HG02759 (cell line): ENCODE data around the gene VDAC2.

Experiments
- ATAC-seq: cut with Tn5 transposase; IDR thresholded peaks from one replicate; pipeline ENCODE4 v1.9.1; 2021; ENCODE audit warnings: mild to moderate bottlenecking, moderate library complexity; ENCODE audit not compliant: unreplicated experiment

Gene VDAC2

DNA sequence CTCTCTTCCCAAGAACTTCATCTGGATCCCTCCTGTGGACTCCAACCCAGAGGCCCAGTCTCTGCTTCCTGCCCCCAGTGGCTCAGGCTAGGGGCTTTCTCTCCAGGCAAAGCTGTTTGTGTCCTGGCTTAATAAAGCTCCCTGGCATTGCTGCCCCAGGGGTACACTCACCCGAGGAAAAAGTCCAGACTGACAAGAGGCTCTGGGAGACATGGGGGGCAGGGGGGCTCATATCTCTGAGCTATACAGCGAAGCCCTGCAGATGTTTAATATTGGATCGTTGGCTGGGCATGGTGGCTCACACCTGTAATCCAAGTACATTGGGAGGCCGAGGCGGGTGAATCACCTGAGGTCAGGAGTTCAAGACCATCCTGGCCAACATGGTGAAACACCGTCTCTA lies 35.9 kb downstream of the VDAC2 start:
- no peak for ATAC-seq

DNA sequence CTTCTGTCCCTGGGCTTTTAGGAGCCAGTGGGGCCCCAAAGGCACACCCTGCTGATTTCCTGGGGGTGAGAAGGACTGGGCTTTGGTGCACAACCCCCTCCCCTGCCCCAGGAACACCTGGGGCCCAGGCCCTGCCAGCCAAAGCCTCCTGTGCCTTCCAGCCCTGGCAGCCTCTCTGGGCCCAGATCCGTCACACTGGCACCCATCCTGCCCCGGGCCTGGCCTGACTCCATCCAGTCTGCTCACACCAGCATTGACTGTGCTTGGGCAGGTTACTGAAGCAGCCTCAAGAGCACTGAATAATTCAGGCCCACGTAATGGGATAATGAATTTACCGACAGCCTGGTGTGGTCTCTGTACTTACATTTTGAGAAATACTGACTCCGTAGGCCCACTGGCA lies 37.2 kb downstream of the VDAC2 start:
- no peak for ATAC-seq

DNA sequence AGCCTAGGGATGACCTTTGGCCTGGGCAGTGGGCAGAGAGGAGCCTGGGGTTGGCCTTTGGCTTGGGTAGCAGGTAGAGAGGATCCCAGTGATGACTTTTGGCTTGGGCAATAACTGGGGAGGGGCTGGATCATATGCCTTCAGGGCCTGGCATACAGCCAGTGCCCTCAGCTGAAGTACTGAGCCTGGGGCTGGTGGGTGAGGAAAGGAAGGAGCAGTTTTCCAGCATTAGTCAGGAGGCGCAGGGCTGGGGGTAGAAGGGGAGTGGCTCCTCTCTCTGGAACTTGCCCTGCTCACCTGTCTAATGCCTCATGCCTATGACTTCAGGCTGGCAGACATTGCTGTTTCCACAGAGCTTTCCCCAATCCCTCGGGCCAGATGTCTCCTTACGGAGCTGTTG lies 40.3 kb downstream of the VDAC2 start:
- ATAC-seq = no peak

DNA sequence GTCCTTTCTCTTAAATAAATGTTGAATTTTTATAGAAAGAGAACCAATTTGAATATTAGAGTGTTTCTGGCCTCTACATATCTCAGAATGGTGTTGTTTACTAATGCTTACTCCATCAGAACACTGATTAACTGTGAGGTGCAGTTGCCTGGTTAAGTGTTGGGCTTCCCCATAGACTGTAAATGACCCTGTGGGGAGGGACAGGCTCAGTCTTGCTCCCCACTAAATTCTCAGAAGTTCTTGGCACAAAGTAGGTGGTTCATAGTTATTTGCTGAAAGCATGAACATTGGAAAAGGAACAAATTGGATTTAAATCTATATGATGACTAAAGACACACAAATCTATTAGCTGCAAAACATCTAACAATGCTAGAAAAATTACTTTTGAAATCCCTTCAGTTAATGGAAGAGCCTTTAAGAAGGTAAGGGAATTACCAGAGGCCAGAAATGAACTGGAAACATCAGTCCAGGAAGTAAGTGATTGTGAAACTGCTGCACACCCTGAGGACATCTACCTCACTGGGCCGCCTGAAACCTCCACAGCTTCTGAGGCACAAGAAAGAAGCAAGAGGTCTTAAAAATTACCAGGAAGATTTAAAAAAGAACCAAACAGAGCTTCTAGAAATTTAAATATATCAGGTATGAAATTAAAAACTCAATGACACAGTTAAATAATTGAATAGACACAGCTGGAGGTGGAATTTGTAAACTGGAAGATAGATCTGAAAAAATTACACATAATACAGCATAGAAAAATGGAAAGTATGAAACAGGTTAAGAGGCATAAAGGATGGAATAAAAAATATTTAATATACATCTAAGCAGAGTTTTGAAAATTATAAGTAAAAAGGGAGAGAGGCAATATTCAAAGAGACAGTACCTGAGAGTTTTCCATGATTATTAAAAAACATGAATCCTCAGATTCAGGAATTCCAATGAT lies 43.0 kb downstream of the VDAC2 start:
- no peak for ATAC-seq

DNA sequence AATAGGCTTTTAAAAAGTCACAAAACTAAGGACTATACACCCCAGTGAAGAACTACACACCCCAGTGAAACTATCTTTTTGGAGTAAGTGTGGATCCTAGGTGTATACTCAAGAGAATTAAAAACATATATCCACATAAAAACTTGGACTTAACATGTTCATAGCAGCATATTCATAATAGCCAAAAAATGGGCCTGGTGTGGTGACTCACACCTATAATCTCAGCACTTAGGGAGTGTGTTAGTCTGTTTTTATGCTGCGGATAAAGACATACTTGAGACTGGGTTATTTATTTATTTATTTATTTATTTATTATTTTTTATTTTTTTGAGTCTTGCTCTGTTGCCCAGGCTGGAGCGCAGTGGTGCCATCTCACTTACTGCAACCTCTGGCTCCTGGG lies 44.1 kb downstream of the VDAC2 start:
- no peak for ATAC-seq

DNA sequence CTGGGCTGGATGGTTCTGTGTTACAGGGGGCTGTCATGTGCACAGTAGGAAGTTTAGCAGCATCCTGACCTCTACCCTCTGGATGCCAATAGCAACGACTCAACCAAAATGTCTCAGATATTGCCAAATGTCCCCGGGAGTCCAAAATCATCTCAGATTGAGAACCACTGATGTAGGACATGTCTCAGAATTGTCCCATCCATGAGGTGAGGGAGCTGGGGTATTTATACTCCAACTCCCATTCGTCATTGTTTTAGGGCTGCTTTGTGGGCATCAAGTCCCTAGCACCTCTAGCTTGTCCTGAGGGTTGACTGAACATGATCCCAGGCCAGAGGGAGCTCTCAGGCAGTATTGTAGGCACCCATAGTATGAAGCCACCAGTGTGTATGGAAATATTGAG lies 50.4 kb downstream of the VDAC2 start:
- ATAC-seq = no peak

DNA sequence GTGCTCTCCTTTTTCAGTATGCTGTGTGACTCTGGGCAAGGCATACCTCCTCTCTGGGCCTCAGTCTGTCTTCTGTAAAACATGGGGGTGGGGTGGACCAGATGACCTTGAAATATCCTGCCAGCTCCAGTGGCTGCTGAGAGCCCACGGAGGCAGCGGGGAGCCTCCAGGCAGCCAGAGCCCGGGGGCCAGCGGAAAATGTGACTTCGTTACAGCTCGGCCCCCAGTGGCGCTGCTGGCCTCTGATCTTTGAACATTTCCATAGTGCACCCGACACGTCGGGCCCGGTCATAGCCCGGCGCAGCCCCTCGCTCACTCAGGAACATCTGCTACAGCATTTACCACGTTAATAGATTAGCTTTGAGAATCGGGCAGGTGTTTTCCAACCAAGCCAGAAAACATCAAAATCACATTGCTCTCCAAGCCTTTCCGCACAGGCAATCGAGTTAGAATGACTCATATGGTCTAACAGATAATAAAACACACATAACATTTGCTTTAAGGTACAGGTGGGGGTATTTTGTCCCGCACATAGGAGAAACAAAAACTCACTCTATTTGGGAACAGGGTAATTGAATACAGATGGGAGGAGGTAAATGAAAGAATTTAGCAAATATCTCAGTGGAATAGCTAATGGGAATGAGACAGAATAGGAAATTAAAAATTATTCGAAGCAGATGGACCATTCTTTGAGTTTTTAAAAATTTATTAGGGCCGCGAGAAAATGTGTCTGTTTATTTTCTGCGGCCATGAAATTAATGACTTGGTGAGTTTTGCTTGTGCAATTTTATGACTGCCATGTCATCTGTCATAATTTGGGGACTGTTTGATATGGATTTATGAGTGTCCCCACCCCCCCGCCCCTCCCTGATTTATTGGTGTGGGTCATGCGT lies 51.5 kb downstream of the VDAC2 start:
- no peak for ATAC-seq

DNA sequence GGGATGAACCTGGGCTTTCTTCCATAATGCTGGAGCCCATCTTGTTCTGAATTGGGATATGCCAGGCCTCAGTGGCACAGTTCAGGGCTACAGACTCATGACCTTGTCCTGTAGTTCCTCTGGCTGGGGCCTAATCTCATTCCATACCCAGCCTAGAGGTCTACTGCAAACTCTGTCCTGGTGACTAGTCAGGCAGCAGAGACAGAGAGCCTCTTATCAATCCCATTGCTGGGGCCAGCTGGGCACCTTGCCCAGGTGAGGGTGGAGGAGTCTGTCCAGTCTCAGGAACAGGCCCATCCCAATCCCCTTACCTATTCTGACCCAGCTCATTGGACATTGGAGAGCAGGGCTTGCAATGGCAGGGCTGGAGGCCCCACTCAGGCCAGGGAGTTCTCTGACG lies 53.2 kb downstream of the VDAC2 start:
- ATAC-seq = no peak

DNA sequence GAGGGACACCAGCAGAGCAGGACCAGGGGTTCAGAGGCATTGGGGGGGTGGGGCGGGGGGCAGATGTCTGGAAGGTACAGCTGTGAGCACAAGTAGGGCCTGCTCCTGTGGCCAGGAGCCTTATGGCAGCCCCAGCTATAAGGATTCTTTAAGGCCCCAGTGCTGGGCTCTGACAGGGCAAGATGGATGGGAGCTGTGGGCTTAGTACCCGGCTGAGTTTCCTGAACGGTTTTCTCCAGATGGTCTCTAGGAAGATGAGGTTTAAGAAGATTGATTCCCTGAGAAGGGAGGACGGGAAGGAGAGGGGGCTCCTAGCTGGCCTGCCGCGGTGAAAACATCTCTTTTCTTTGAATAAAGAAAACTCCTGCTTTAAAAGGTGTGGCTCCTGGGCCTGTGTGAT lies 55.3 kb downstream of the VDAC2 start:
- ATAC-seq = no peak

DNA sequence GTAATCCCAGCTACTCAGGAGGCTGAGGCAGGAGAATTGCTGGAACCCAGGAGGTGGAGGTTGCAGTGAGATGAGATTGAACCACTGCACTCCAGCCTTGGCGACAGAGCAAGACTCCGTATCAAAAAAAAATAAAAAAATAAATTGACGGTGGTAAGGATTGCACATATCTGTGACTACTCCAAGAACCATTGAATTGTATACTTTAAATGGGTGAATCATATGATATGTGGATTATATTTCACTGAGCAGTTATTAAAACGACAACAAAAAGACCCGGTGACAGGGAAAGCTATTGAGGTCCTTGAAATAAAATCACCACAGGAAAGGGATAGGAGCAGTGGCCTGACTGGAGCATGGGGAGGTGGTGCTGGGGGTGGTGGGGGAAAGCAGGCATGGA lies 56.3 kb downstream of the VDAC2 start:
- ATAC-seq = no peak

DNA sequence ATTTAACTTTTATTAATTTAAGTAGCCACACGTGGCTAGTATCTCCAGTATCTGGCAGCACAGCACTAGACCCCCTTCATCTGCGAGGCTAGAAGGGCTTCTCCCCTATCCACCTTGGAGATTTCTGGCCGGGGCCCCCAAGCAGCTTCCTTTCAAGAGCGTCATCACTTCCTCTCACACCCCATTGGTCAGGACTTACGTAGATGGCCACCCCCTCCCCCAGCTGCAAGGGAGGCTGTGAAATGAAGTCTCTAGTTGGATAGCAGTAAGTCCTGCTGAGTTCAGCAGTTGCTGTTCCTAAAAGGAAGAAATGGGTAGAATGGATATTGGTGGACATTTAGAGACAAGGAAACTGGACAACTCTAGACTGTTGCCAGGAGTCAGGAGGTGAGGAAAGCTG lies 59.0 kb downstream of the VDAC2 start:
- no peak for ATAC-seq

DNA sequence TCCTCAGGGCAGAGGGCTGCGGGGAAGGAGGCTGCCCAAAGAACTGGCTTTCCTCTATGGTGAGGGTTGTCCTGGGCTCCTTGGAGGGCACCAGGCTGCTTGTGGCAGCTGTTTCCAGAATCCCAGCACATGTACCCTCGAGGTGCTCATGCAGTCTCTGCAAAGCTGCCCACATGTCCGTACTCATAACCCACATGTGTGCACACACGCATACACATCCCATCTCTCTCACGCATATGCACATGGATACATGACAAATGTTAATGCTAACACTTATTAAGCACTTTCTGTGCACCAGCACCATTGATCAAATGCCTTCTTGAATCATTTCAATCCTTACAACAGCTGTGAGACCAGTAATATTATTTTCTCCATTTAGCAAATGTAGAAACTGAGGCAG lies 61.5 kb downstream of the VDAC2 start:
- no peak for ATAC-seq

DNA sequence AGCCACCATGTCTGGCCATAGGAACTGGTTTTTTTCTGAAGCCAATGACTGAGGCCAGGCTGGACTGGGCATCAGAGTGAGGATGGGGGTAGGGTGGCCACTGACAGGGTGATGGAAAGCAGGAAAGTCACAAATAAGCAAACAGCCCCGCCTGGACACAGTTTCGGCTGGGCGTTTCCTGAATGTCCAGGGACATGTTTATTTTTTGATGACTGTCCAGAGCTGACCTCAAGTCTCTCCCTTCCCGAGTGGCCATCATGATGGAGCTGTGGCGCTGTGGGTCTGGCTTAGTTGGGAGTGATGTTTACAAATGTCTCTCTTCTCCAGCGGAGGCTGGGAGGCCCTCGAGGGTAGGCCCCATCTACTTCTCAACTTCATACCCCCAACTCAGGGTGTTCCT lies 62.3 kb downstream of the VDAC2 start:
- ATAC-seq = no peak

DNA sequence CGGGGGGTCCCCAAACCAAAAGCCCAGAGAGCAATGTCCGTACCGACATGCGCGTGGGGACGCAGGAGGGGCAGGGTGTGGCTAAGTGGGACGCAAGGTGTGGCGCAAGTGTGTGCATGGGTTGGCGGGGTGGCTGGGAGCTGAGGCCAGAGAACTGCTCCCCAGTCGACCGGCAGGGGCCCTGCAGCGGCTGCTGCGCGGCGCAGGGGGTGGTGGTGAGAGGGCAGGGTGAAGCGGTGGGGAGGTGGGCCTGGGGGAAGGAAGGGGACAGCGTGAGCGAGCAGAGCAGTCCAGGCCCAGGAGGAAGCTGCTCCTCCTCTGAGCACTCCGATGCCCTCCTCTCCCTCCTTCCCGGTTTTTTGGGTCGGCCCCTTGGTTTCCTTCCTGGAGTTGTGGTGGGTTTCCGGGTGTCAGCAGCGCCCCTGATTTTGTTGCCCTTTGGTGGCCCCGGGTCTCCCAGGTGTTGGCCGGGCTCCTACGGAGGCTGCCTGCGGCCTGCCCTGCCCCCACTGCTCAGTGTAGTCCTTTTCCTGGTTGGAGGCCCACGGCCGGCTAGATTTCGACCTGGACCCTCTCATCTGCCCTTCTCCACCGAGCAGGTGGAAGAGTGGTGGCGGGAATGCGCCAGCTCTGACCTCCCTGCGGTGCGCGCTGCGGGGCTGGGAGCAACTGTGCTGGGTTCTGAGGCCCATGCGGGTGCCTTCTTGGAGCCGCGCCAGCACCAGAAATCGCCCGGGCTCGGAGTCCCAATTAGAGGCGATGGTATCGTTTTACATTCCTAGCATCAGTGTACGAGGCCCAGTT lies 65.7 kb downstream of the VDAC2 start:
- no peak for ATAC-seq

DNA sequence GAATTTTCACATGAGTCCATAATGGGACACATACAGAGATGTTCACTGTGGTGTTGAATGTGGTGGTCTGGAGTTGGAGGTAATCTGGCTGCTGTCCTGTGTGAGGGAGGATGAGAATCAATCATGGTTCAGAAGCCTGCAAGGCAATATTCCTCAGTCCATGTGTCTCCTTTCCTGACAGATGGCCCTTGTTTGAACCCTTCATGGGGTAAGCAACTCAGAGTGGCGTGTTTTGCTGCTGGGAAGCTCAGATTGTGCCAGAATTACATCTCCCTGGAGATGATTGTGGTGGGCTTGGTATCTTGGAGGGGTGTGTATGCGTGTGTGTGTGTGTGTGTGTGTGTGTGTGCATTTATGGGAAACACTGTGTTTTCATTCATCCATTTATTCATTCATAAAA lies 69.6 kb downstream of the VDAC2 start:
- ATAC-seq = no peak
